ENCODE results near the gene DFFA. TPM values are rescaled to one million over a fixed set of nuclear protein-coding genes. Genes with fewer than 3 reads are reported as not detected.
"Not testable (repeated sequence)": the region's sequence is repeated elsewhere in the genome, so short reads cannot be mapped to it uniquely, and the experiment has no call there.

Gene DFFA
- total and polyA plus RNA-seq, 2 experiments from 2014 or later: 35.0 to 50.3 TPM

- no peaks in the 10 kb centered on the region; the same call in 1 of the 2 replicates for H4K20me1 ChIP-seq (ENCODE audit: insufficient read depth)
- H3K4me3 ChIP-seq: no peak overlapping the region
- H3K9me2 ChIP-seq (ENCODE audit: insufficient read depth): no peaks in the 10 kb centered on the region
- H3F3A ChIP-seq (ENCODE audit: insufficient read depth): peaks cover 19% of the 10 kb centered on the region
- no peak overlapping the region for H3K4me2 ChIP-seq (ENCODE audit: unreplicated experiment)
- no peaks in the 10 kb centered on the region for H3K27me3 ChIP-seq (replicated peaks; ENCODE audit: insufficient read depth)
- peaks cover 23% of the 10 kb centered on the region for H3K4me1 ChIP-seq (ENCODE audit: insufficient read depth)
- TF ChIP-seq EZH2 (IDR thresholded peaks at IDR 0.05; ENCODE audit: insufficient read depth, poor library complexity, severe bottlenecking): no peak
- no peak for TF ChIP-seq EZH2phosphoT487 (IDR thresholded peaks at IDR 0.05; ENCODE audit: insufficient read depth, low read depth)
- no peak overlapping the region for H3K9ac ChIP-seq
- in situ Hi-C loops (cut with MboI): no loop called here
- no peaks in the 10 kb centered on the region for H3K9me3 ChIP-seq (ENCODE audit: low read depth)
- 72 to 73% methylated on average over 4 of the region's 4 CpGs for WGBS, 2 experiments (ENCODE audit: low coverage in 1 of 2, low lambda C conversion rate in 2 of 2, missing lambda C conversion rate in 2 of 2)
- H3K27ac ChIP-seq: no peak overlapping the region
- H2AFZ ChIP-seq: no peak overlapping the region
- H3K36me3 ChIP-seq (ENCODE audit: low read depth): no peaks in the 10 kb centered on the region
- no peak for DNase-seq
- peaks cover 77% of the 10 kb centered on the region for H3K79me2 ChIP-seq (ENCODE audit: insufficient read depth)
Observed at GRCh38 chr1:10506677-10507047, 34.3 kb upstream of the DFFA start.

DNA sequence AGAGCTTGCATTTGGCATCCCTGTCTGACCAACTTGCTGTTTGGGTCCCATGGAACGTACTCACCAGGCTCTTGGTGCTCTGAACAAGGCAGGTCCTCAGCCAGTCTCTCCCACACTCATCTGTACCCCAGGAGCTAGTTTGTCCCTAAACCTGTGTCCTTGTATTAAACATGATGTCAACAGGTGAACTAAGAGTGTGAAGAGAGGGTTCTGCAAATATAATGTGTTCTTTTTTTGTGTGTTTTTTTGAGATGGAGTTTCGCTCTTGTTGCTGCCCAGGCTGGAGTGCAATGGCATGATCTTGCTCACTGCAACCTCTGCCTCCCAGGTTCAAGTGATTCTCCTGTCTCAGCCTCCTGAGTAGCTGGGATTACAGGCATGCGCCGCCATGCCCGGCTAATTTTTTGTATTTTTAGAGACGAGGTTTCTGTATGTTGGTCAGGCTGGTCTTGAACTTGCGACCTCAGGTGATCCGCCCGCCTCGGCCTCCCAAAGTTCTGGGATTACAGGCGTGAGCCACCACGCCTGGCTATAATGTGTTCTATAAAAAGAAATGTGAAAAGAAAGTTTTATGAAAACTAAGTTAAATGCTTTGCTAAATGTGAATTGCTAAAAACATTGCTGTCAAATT lies 33.8 kb upstream of the DFFA start:
- H3K36me3 ChIP-seq (ENCODE audit: low read depth); DNase-seq; H3K9me3 ChIP-seq (ENCODE audit: low read depth); H3K27ac ChIP-seq; in situ Hi-C loops (cut with MboI); H2AFZ ChIP-seq; H3K4me2 ChIP-seq (ENCODE audit: unreplicated experiment); H3K9ac ChIP-seq; H4K20me1 ChIP-seq (ENCODE audit: insufficient read depth); H3K27me3 ChIP-seq (replicated peaks; ENCODE audit: insufficient read depth); H3K9me2 ChIP-seq (ENCODE audit: insufficient read depth); H3K4me3 ChIP-seq: not testable (repeated sequence)
- Histone ChIP-seq H3F3A (ENCODE audit: insufficient read depth) (peaks cover 14% of the 10 kb centered on the region), H3K79me2 (ENCODE audit: insufficient read depth) (peaks cover 80% of the 10 kb centered on the region), H3K4me1 (ENCODE audit: insufficient read depth) (peaks cover 18% of the 10 kb centered on the region)
- 95% methylated on average over 12 of the region's 12 CpGs for WGBS, 2 experiments (ENCODE audit: low coverage in 1 of 2, low lambda C conversion rate in 2 of 2, missing lambda C conversion rate in 2 of 2)

GRCh38 chr1:10504249-10504648 lies 31.9 kb upstream of the DFFA start:
- Histone ChIP-seq H3K4me2 (ENCODE audit: unreplicated experiment) (no peak overlapping the region), H3K4me3 (no peak overlapping the region), H3F3A (ENCODE audit: insufficient read depth) (no peaks in the 10 kb centered on the region), H3K9me2 (ENCODE audit: insufficient read depth) (no peaks in the 10 kb centered on the region), H3K4me1 (ENCODE audit: insufficient read depth) (peaks cover 4% of the 10 kb centered on the region; the same call in 1 of the 2 replicates), H4K20me1 (ENCODE audit: insufficient read depth) (no peaks in the 10 kb centered on the region; the same call in 1 of the 2 replicates), H3K9me3 (ENCODE audit: low read depth) (no peaks in the 10 kb centered on the region), H3K27ac (no peak overlapping the region), H2AFZ (no peak overlapping the region), H3K79me2 (ENCODE audit: insufficient read depth) (peaks cover 84% of the 10 kb centered on the region), H3K9ac (no peak overlapping the region), H3K27me3 (replicated peaks; ENCODE audit: insufficient read depth) (no peaks in the 10 kb centered on the region), H3K36me3 (ENCODE audit: low read depth) (no peaks in the 10 kb centered on the region)
- TF ChIP-seq EZH2phosphoT487 (IDR thresholded peaks at IDR 0.05; ENCODE audit: insufficient read depth, low read depth) (no peak), EZH2 (IDR thresholded peaks at IDR 0.05; ENCODE audit: insufficient read depth, poor library complexity, severe bottlenecking) (no peak)
- WGBS, 2 experiments (ENCODE audit: low coverage in 1 of 2, low lambda C conversion rate in 2 of 2, missing lambda C conversion rate in 2 of 2): 48 to 73% methylated on average over 4 to 5 of the region's 5 CpGs
- no peak for DNase-seq
- in situ Hi-C loops (cut with MboI): no loop called here

- Histone ChIP-seq H3K27ac (no peak overlapping the region), H3K27me3 (replicated peaks; ENCODE audit: insufficient read depth) (no peaks in the 10 kb centered on the region), H3K9me3 (ENCODE audit: low read depth) (no peaks in the 10 kb centered on the region), H3K9me2 (ENCODE audit: insufficient read depth) (no peaks in the 10 kb centered on the region), H3K4me3 (no peak overlapping the region), H3K9ac (no peak overlapping the region), H3K4me1 (ENCODE audit: insufficient read depth) (no peaks in the 10 kb centered on the region), H3F3A (ENCODE audit: insufficient read depth) (no peaks in the 10 kb centered on the region), H4K20me1 (ENCODE audit: insufficient read depth) (no peaks in the 10 kb centered on the region; the same call in 1 of the 2 replicates), H3K36me3 (ENCODE audit: low read depth) (no peaks in the 10 kb centered on the region), H2AFZ (no peak overlapping the region), H3K4me2 (ENCODE audit: unreplicated experiment) (no peak overlapping the region), H3K79me2 (ENCODE audit: insufficient read depth) (peaks cover 84% of the 10 kb centered on the region)
- DNase-seq: no peak
- 90 to 92% methylated on average over 5 of the region's 5 CpGs for WGBS, 2 experiments (ENCODE audit: low coverage in 1 of 2, low lambda C conversion rate in 2 of 2, missing lambda C conversion rate in 2 of 2)
- TF ChIP-seq EZH2phosphoT487 (IDR thresholded peaks at IDR 0.05; ENCODE audit: insufficient read depth, low read depth) (no peak), EZH2 (IDR thresholded peaks at IDR 0.05; ENCODE audit: insufficient read depth, poor library complexity, severe bottlenecking) (no peak)
- in situ Hi-C loops (cut with MboI): no loop called here
Observed at GRCh38 chr1:10502206-10502605, 29.9 kb upstream of the DFFA start.
